ENCODE results near the gene LHPP. TPM values are rescaled to one million over a fixed set of nuclear protein-coding genes. Genes with fewer than 3 reads are reported as not detected.

Gene LHPP
- total and polyA plus RNA-seq, 4 experiments from 2014 or later = 17.9 to 22.4 (median 19.2) TPM

GRCh38 chr10:124518366-124518765 is 56.7 kb downstream of the LHPP start:
- Histone ChIP-seq H3K4me1 (ENCODE audit: insufficient read depth, low read length) (no peaks in the 10 kb centered on the region), H3K27ac (ENCODE audit: low read depth, low read length) (no peak overlapping the region), H3K36me3 (ENCODE audit: insufficient read depth, low read length) (peaks cover 3% of the 10 kb centered on the region), H3K4me3 (ENCODE audit: low read length in 2 of 2) (no peak overlapping the region), H3K27me3 (ENCODE audit: insufficient read depth, low read length) (no peaks in the 10 kb centered on the region), H3K9me3 (ENCODE audit: control insufficient read depth in 1 of 2, low read length in 2 of 2) (no peaks in the 10 kb centered on the region)
- Mint-ChIP-seq H3K9me3 (no peaks in the 10 kb centered on the region), H3K27me3 (no peaks in the 10 kb centered on the region), H3K27ac (no peak overlapping the region), H3K4me1 (no peaks in the 10 kb centered on the region), H3K36me3 (peaks cover 4 to 10% of the 10 kb centered on the region in 2 donors), H3K4me3 (no peak overlapping the region)
- POLR2A ChIA-PET (ENCODE audit: partially characterized antibody) = no interaction called here
- CTCF ChIA-PET (ENCODE audit: partially characterized antibody) = no interaction called here
- intact Hi-C loops (cut with micrococcal nuclease) = no loop called here
- DNase-seq = no peak

DNA sequence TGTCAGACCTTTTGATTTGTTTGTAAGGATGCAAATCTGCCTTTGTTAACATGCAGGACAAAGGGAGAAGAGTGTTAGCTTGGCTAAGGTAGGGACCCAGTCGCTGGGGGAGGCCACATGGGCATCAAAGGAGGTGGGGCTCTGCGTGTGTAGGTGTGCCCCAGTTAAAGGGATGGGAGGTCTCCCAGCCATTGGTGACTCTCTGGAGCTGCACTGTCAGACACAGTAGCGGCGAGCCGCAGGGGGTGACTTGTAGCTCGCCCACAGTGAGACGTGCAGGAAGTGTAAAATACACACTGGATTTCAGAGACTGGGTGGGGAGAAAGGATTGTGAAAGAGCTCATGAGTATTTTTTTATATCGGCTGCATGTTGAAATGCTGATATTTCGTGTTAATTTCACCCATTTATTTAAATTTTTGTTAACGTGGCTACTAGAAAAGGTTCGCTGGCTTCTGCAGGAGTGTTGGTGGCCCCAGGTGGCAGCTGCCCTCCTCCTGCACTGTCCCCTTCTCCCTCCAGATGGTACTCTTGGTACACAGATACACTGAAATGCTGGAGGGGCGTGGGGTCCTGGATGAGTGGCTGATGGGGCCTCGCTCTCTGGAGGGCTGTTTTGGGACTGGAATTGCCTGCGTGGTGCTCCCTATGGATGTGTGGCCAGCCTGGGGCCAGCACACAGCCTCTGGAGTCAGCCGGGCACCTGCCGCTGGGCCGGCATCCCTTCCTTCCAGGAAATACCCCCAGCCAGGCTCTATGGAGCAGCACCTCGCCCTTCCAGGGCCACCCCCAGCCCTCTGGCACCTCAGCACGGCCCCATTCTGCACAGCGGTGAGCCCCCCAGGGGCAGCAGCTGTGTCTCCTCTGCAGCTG is 59.2 kb downstream of the LHPP start:
- no peak overlapping the region for H3K4me3 Mint-ChIP-seq
- no peak overlapping the region for H3K27ac ChIP-seq (ENCODE audit: low read depth, low read length)
- peak overlapping the region in 2 of 7 donors; percentile 15 to 59 for H3K27ac Mint-ChIP-seq
- no peaks in the 10 kb centered on the region for H3K4me1 Mint-ChIP-seq
- POLR2A ChIA-PET (ENCODE audit: partially characterized antibody) = no interaction called here
- no peaks in the 10 kb centered on the region for H3K27me3 ChIP-seq (ENCODE audit: insufficient read depth, low read length)
- peaks cover 4 to 10% of the 10 kb centered on the region in 2 donors for H3K36me3 Mint-ChIP-seq
- DNase-seq = no peak
- no peaks in the 10 kb centered on the region for H3K27me3 Mint-ChIP-seq
- CTCF ChIA-PET (ENCODE audit: partially characterized antibody) = no interaction called here
- H3K9me3 Mint-ChIP-seq = no peaks in the 10 kb centered on the region
- intact Hi-C loops (cut with micrococcal nuclease) = no loop called here
- H3K4me1 ChIP-seq (ENCODE audit: insufficient read depth, low read length) = no peaks in the 10 kb centered on the region
- peaks cover 3% of the 10 kb centered on the region for H3K36me3 ChIP-seq (ENCODE audit: insufficient read depth, low read length)
- H3K9me3 ChIP-seq (ENCODE audit: control insufficient read depth in 1 of 2, low read length in 2 of 2) = no peaks in the 10 kb centered on the region
- no peak overlapping the region for H3K4me3 ChIP-seq (ENCODE audit: low read length in 2 of 2)

GRCh38 chr10:124521429-124521871 is 59.8 kb downstream of the LHPP start:
- Histone ChIP-seq H3K4me3 (ENCODE audit: low read length in 2 of 2) (no peak overlapping the region), H3K4me1 (ENCODE audit: insufficient read depth, low read length) (no peaks in the 10 kb centered on the region), H3K27ac (ENCODE audit: low read depth, low read length) (no peak overlapping the region), H3K36me3 (ENCODE audit: insufficient read depth, low read length) (peaks cover 2% of the 10 kb centered on the region), H3K9me3 (ENCODE audit: control insufficient read depth in 1 of 2, low read length in 2 of 2) (no peaks in the 10 kb centered on the region), H3K27me3 (ENCODE audit: insufficient read depth, low read length) (no peaks in the 10 kb centered on the region)
- H3K4me1 Mint-ChIP-seq = no peaks in the 10 kb centered on the region
- intact Hi-C loops (cut with micrococcal nuclease) = no loop called here
- ChIA-PET POLR2A (ENCODE audit: partially characterized antibody) (no interaction called here), CTCF (ENCODE audit: partially characterized antibody) (no interaction called here)
- no peaks in the 10 kb centered on the region for H3K9me3 Mint-ChIP-seq
- H3K27ac Mint-ChIP-seq = peak overlapping the region in 1 of 7 donors; percentile 4
- H3K4me3 Mint-ChIP-seq = no peak overlapping the region
- H3K36me3 Mint-ChIP-seq = peaks cover 4 to 10% of the 10 kb centered on the region in 2 donors
- no peak for DNase-seq
- no peaks in the 10 kb centered on the region for H3K27me3 Mint-ChIP-seq

DNA sequence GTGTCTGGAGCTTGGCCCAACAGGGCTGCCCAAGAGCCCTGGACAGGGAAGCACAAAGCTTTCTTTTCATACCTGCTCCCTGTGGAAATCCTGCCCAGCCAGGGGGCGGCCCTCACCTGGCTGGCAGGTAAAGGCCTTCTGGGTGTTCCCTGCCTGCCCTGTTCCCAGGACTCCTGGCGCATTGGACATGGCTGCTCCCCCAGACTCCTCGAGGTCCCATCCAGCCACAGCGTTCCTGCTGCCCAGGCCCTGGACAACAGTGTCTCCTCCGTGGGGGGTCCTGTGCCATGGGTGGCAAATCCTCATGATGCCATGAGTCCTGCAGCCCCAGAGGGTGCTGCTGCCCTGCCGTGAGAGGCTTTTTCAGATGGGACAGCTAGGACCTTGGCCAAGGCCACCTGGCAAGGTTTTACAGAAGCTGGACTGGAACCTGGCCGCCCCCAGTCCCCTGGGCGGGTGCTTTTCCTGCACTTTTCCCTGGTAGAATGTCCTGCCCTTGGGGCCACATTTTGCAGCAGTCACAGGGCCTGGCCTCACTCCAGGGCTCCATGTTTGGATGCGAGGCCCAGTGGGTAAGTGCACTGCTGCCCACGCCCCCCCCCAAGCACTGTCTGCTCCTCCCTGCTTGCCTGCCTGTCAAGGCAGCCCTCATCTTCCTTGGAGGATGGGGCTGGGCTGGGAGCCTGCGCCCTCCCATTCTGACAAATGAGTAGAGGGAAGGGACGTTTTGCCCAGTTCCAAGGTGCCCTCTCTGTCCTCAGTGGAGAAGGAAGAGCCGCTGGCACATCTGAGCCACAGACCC is 60.7 kb downstream of the LHPP start:
- ChIA-PET CTCF (ENCODE audit: partially characterized antibody) (no interaction called here), POLR2A (ENCODE audit: partially characterized antibody) (no interaction called here)

GRCh38 chr10:124522933-124523871 is 61.6 kb downstream of the LHPP start:
- Mint-ChIP-seq H3K9me3 (no peaks in the 10 kb centered on the region), H3K36me3 (peaks cover 0 to 3% of the 10 kb centered on the region in 2 donors), H3K27ac (peak overlapping the region in 1 of 7 donors; percentile 85), H3K4me3 (no peak overlapping the region), H3K27me3 (no peaks in the 10 kb centered on the region), H3K4me1 (no peaks in the 10 kb centered on the region)
- H3K4me3 ChIP-seq (ENCODE audit: low read length in 2 of 2) = no peak overlapping the region
- no peak overlapping the region for H3K27ac ChIP-seq (ENCODE audit: low read depth, low read length)
- H3K36me3 ChIP-seq (ENCODE audit: insufficient read depth, low read length) = no peaks in the 10 kb centered on the region
- DNase-seq = no peak
- no peaks in the 10 kb centered on the region for H3K9me3 ChIP-seq (ENCODE audit: control insufficient read depth in 1 of 2, low read length in 2 of 2)
- no peaks in the 10 kb centered on the region for H3K4me1 ChIP-seq (ENCODE audit: insufficient read depth, low read length)
- H3K27me3 ChIP-seq (ENCODE audit: insufficient read depth, low read length) = no peaks in the 10 kb centered on the region
- intact Hi-C loops (cut with micrococcal nuclease) = no loop called here
- POLR2A ChIA-PET (ENCODE audit: partially characterized antibody) = interaction anchor here (0.8 kb wide), 1 partner anchor 17 kb away, joined by 3 read pairs; no protein-coding TSS in a partner anchor
- CTCF ChIA-PET (ENCODE audit: partially characterized antibody) = interaction anchor here (1.0 kb wide), 1 partner anchor 218 kb away, joined by 3 read pairs; no protein-coding TSS in a partner anchor

More for the DNA sequence above, 60.7 kb downstream of the LHPP start:
- DNase-seq = no peak
- Mint-ChIP-seq H3K27ac (peak overlapping the region in 2 of 7 donors; percentile 35 to 69), H3K9me3 (no peaks in the 10 kb centered on the region), H3K4me1 (no peaks in the 10 kb centered on the region), H3K36me3 (peaks cover 4 to 6% of the 10 kb centered on the region in 2 donors), H3K27me3 (no peaks in the 10 kb centered on the region), H3K4me3 (no peak overlapping the region)
- no peak overlapping the region for H3K4me3 ChIP-seq (ENCODE audit: low read length in 2 of 2)
- intact Hi-C loops (cut with micrococcal nuclease) = no loop called here
- no peaks in the 10 kb centered on the region for H3K36me3 ChIP-seq (ENCODE audit: insufficient read depth, low read length)
- H3K27ac ChIP-seq (ENCODE audit: low read depth, low read length) = no peak overlapping the region
- H3K4me1 ChIP-seq (ENCODE audit: insufficient read depth, low read length) = no peaks in the 10 kb centered on the region
- H3K27me3 ChIP-seq (ENCODE audit: insufficient read depth, low read length) = no peaks in the 10 kb centered on the region
- no peaks in the 10 kb centered on the region for H3K9me3 ChIP-seq (ENCODE audit: control insufficient read depth in 1 of 2, low read length in 2 of 2)

DNA sequence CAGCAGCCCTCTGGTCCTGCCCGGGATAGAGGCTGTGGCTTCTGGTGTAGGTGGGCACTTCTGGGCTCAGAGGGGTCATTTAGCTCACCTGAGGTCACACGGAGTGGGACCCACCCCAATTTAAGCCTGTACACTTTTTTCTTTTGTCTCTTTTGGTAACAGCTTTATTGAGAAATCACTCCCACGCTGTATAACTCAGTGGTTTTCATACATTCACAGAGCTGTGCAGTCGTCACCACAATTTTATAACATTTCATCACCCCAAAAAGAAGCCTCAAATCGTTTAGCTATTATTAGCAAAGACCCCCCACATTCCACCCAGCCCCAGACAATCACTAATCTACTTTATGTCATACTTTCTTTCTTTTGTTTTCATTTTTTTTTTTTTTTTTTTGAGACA is 62.3 kb downstream of the LHPP start:
- H3K27me3 Mint-ChIP-seq = no peaks in the 10 kb centered on the region
- Histone ChIP-seq H3K4me3 (ENCODE audit: low read length in 2 of 2) (no peak overlapping the region), H3K4me1 (ENCODE audit: insufficient read depth, low read length) (no peaks in the 10 kb centered on the region), H3K9me3 (ENCODE audit: control insufficient read depth in 1 of 2, low read length in 2 of 2) (no peaks in the 10 kb centered on the region), H3K27ac (ENCODE audit: low read depth, low read length) (no peak overlapping the region), H3K36me3 (ENCODE audit: insufficient read depth, low read length) (no peaks in the 10 kb centered on the region), H3K27me3 (ENCODE audit: insufficient read depth, low read length) (no peaks in the 10 kb centered on the region)
- H3K4me1 Mint-ChIP-seq = no peaks in the 10 kb centered on the region
- no peaks in the 10 kb centered on the region for H3K9me3 Mint-ChIP-seq
- no peak overlapping the region for H3K27ac Mint-ChIP-seq
- H3K36me3 Mint-ChIP-seq = peaks cover 0 to 3% of the 10 kb centered on the region in 2 donors
- intact Hi-C loops (cut with micrococcal nuclease) = no loop called here
- CTCF ChIA-PET (ENCODE audit: partially characterized antibody) = interaction anchor here (1.0 kb wide), 1 partner anchor 217 kb away, joined by 3 read pairs; no protein-coding TSS in a partner anchor
- POLR2A ChIA-PET (ENCODE audit: partially characterized antibody) = interaction anchor here (0.8 kb wide), 1 partner anchor 17 kb away, joined by 3 read pairs; no protein-coding TSS in a partner anchor
- no peak for DNase-seq
- no peak overlapping the region for H3K4me3 Mint-ChIP-seq

All from CD4-positive, alpha-beta memory T cell (primary cell).